GM10248 (cell line): ENCODE measurements around the gene SHPK.
A peak's percentile ranks its signal among the peaks of the same experiment; 100 is the strongest.

ENCODE experiments used
- CTCF ChIA-PET: fragments of 300-600 bp; sonication (Branson Sonifier 250); formaldehyde crosslinking; extraction: SDS; loops from one replicate; lab custom pipeline; 2021; ENCODE audit warnings: antibody characterized with exemption; lab: Yijun Ruan, JAX
- POLR2A ChIA-PET: fragments of 350-650 bp; sonication (Branson Sonifier 250); formaldehyde crosslinking; extraction: SDS; loops from one replicate; lab custom pipeline; 2020; ENCODE audit warnings: antibody characterized with exemption; lab: Yijun Ruan, JAX
- DNase-seq: peaks from one replicate; pipeline ENCODE4 v3.0.0; 2012; ENCODE audit errors: extremely low spot score
- TF ChIP-seq, protein P1 (sequence below): IDR thresholded peaks from 2 replicates; pipeline ENCODE4 v1.5.1; 2012; ENCODE audit warnings: mild to moderate bottlenecking, low read depth; ENCODE audit errors: extremely low read depth, missing control alignments, control extremely low read depth

Gene SHPK

DNA sequence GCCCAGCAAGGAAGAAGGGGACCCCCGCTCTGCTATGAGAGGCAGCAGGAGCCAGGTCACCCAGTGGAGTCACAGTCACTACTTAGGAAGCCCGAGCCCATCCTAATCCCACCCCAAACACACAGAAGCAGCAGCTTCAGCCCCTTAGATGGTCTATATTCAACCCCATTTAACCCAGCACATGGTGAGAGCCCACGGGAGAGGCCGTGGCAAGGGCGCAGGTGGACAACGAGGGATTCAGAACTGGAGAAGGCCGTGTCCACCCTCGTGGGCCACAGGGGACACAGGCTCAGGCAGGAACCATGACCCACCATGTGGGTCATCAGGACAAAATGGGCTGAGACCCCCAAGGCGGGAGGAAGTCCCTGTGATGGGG is 76.8 kb downstream of the SHPK start:
- CTCF ChIA-PET: interaction anchor here (0.8 to 1.3 kb wide), 4 partner anchors 9 to 63 kb away, joined by 3 to 5 read pairs (median 4); no protein-coding TSS in a partner anchor
- DNase-seq: no peak
- POLR2A ChIA-PET: no interaction called here
- TF ChIP-seq, protein P1, sequence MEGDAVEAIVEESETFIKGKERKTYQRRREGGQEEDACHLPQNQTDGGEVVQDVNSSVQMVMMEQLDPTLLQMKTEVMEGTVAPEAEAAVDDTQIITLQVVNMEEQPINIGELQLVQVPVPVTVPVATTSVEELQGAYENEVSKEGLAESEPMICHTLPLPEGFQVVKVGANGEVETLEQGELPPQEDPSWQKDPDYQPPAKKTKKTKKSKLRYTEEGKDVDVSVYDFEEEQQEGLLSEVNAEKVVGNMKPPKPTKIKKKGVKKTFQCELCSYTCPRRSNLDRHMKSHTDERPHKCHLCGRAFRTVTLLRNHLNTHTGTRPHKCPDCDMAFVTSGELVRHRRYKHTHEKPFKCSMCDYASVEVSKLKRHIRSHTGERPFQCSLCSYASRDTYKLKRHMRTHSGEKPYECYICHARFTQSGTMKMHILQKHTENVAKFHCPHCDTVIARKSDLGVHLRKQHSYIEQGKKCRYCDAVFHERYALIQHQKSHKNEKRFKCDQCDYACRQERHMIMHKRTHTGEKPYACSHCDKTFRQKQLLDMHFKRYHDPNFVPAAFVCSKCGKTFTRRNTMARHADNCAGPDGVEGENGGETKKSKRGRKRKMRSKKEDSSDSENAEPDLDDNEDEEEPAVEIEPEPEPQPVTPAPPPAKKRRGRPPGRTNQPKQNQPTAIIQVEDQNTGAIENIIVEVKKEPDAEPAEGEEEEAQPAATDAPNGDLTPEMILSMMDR: no peak

DNA sequence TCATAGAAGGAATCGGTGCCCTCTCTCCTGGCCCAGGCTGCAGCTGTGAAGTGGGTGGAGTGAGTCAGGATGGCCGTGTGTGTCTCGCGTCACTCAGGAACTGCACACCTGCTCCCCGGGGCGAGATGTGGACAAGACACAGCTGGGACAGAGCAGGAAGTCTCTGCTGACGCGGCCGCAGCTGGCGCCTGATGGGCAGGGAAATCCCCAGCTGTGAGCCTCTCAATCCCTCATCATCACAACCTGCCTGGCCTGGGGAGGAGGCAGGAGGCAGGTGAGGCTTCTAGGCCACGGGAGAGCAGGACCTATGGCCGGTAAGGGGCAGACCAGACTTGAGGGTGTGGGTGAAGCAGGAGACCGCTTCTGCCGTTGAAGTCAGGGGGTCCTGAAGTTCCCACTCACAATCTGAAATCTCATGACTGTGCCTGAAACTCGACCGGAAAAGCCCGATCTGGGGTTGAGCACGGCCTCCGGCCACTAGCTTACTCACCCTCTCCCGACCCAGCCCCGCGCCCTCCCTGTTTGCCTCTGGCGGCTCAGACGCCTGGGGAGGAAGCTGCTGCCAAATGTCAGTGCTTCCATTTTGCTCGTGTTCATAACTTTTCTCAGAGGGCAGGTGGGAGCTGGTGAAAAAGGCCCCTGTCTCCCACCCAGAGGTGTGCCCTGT is 77.3 kb downstream of the SHPK start:
- TF ChIP-seq, protein P1: no peak
- peak; percentile 90 for DNase-seq
- ChIA-PET CTCF (interaction anchor here (0.8 to 1.3 kb wide), 4 partner anchors 9 to 63 kb away, joined by 3 to 5 read pairs (median 4); no protein-coding TSS in a partner anchor), POLR2A (no interaction called here)
